Loucy (cell line): ENCODE data around the gene MFAP3L.

Experiments
- H2AFZ ChIP-seq: fragments of 200-600 bp; sonication (generic); 2 replicates; pipeline ENCODE4 v1.6.0; 2016; ENCODE audit warnings: antibody characterized with exemption, mild to moderate bottlenecking, low read length, moderate library complexity
- H3F3A ChIP-seq: fragments of 200-600 bp; 2 replicates; pipeline ENCODE4 v1.6.0; 2016; ENCODE audit warnings: antibody characterized with exemption, low read depth, mild to moderate bottlenecking
- H3K27me3 ChIP-seq: fragments of 200-600 bp; sonication (generic); 2 replicates; pipeline ENCODE4 v1.6.1; 2014; ENCODE audit warnings: low read length, mild to moderate bottlenecking; ENCODE audit not compliant: insufficient read depth, poor library complexity, severe bottlenecking
- H3K36me3 ChIP-seq: fragments of 200-600 bp; sonication (generic); 2 replicates; pipeline ENCODE4 v1.6.1; 2016; ENCODE audit warnings: low read length; ENCODE audit not compliant: insufficient read depth
- H3K4me1 ChIP-seq: fragments of 200-600 bp; sonication (generic); 2 replicates; pipeline ENCODE4 v1.5.1; 2014; ENCODE audit warnings: low read length, mild to moderate bottlenecking; ENCODE audit not compliant: insufficient read depth, poor library complexity, severe bottlenecking
- H3K4me2 ChIP-seq: fragments of 200-600 bp; sonication (generic); 2 replicates; pipeline ENCODE4 v1.6.0; 2014; ENCODE audit warnings: antibody characterized with exemption, low read length, low read depth, mild to moderate bottlenecking; ENCODE audit not compliant: poor library complexity, severe bottlenecking
- H3K4me3 ChIP-seq: fragments of 200-600 bp; sonication (generic); 2 replicates; pipeline ENCODE4 v1.5.1; 2014; ENCODE audit warnings: low read length, mild to moderate bottlenecking, mixed read lengths; ENCODE audit not compliant: poor library complexity, severe bottlenecking
- H3K79me2 ChIP-seq: fragments of 200-600 bp; sonication (generic); 2 replicates; pipeline ENCODE4 v1.6.1; 2014; ENCODE audit warnings: low read length; ENCODE audit not compliant: insufficient read depth
- H3K9ac ChIP-seq: fragments of 200-600 bp; sonication (generic); 2 replicates; pipeline ENCODE4 v1.6.0; 2014; ENCODE audit warnings: mild to moderate bottlenecking, low read depth, low read length, moderate library complexity; ENCODE audit not compliant: poor library complexity, severe bottlenecking
- H3K9me2 ChIP-seq: fragments of 200-600 bp; sonication (generic); replicated peaks from 2 replicates; pipeline ENCODE4 v1.6.1; 2016; ENCODE audit warnings: low read depth, low read length, mixed read lengths
- H3K9me3 ChIP-seq: fragments of 200-600 bp; sonication (generic); 2 replicates; pipeline ENCODE4 v1.6.1; 2014; ENCODE audit warnings: mild to moderate bottlenecking, antibody characterized with exemption, low read length, low read depth; ENCODE audit not compliant: insufficient read depth
- H4K20me1 ChIP-seq: fragments of 200-600 bp; sonication (generic); 2 replicates; pipeline ENCODE4 v1.6.0; 2014; ENCODE audit warnings: antibody characterized with exemption, low read length, mild to moderate bottlenecking; ENCODE audit not compliant: insufficient read depth, poor library complexity, severe bottlenecking
- EZH2phosphoT487 ChIP-seq: fragments of 200-600 bp; IDR thresholded peaks from 2 replicates; pipeline ENCODE4 v1.6.1; 2018; ENCODE audit warnings: antibody characterized with exemption, mild to moderate bottlenecking, moderate library complexity, borderline replicate concordance
- TF ChIP-seq, protein P1 (sequence below): fragments of 200-600 bp; sonication (generic); conservative IDR thresholded peaks from 2 replicates; pipeline ENCODE4 v1.5.1; 2014; ENCODE audit warnings: mild to moderate bottlenecking, antibody characterized with exemption, low read length

Gene MFAP3L

DNA sequence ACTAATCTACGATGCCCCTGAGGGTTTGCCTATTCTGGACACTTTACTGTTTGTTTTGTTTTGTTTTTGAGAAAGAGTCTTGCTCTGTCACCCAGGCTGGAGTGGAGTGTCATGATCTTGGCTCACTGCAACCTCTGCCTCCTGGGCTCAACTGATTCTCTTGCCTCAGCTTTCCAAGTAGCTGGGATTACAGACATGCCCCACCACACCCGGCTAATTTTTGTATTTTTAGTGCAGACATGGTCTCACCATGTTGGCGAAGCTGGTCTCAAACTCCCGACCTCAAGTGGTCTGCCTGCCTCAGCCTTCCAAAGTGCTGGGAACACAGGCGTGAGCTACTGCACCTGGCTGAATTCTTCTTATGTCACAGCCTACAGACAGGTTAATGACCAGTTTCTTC lies 70.7 kb downstream of the MFAP3L start:
- no peaks in the 10 kb centered on the region for H3K4me1 ChIP-seq
- no peak overlapping the region for H2AFZ ChIP-seq
- H3K79me2 ChIP-seq, result no peaks in the 10 kb centered on the region
- no peaks in the 10 kb centered on the region for H3F3A ChIP-seq
- no peaks in the 10 kb centered on the region for H3K9me3 ChIP-seq
- H4K20me1 ChIP-seq, result no peaks in the 10 kb centered on the region
- H3K4me3 ChIP-seq, result no peak overlapping the region
- no peaks in the 10 kb centered on the region for H3K36me3 ChIP-seq
- H3K9ac ChIP-seq, result no peak overlapping the region
- H3K27me3 ChIP-seq, result no peaks in the 10 kb centered on the region
- TF ChIP-seq EZH2phosphoT487, result no peak
- TF ChIP-seq, protein P1, sequence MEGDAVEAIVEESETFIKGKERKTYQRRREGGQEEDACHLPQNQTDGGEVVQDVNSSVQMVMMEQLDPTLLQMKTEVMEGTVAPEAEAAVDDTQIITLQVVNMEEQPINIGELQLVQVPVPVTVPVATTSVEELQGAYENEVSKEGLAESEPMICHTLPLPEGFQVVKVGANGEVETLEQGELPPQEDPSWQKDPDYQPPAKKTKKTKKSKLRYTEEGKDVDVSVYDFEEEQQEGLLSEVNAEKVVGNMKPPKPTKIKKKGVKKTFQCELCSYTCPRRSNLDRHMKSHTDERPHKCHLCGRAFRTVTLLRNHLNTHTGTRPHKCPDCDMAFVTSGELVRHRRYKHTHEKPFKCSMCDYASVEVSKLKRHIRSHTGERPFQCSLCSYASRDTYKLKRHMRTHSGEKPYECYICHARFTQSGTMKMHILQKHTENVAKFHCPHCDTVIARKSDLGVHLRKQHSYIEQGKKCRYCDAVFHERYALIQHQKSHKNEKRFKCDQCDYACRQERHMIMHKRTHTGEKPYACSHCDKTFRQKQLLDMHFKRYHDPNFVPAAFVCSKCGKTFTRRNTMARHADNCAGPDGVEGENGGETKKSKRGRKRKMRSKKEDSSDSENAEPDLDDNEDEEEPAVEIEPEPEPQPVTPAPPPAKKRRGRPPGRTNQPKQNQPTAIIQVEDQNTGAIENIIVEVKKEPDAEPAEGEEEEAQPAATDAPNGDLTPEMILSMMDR, result no peak
- H3K9me2 ChIP-seq, result no peaks in the 10 kb centered on the region
- no peak overlapping the region for H3K4me2 ChIP-seq

DNA sequence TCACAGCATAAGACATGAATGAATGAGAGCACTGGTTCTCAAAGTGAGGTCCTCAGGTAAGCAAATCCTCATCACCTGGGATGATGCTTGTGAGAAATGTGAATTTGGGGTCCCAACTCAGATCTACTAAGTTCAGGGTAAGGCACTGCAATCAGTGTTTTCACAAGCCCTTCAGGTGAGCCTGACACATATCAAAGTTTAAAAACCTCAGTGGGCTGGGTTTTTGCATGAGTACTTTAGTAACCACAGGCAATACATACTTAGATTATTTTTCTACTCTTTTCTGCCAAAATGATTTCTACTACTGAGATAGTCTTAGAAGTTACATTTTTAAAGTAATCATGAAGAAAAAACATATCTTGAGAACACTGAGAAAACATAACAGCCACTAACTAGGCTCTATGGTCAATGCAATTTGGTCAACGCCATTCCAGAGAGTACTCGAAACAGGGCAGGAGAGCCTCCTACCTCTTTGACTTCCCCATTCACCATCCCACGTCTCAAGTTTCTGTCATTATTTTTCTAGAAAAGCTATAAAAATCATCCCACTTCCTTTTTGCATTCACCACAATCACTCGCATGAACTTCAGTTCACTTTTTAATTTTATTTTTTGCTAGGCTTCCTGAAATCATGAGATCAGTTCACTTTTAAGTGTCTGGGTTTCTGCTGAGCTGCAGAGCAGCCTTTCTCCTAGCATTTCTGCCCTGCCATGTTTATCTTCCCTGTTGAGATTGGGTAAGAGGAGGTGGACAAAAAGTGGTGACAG lies 73.8 kb downstream of the MFAP3L start:
- no peaks in the 10 kb centered on the region for H3K27me3 ChIP-seq
- H3K9me3 ChIP-seq, result no peaks in the 10 kb centered on the region
- TF ChIP-seq, protein P1, result no peak
- TF ChIP-seq EZH2phosphoT487, result no peak
- no peaks in the 10 kb centered on the region for H3K36me3 ChIP-seq
- no peak overlapping the region for H3K4me2 ChIP-seq
- no peaks in the 10 kb centered on the region for H3K79me2 ChIP-seq
- no peaks in the 10 kb centered on the region for H4K20me1 ChIP-seq
- no peak overlapping the region for H3K9ac ChIP-seq
- H3K4me1 ChIP-seq, result no peaks in the 10 kb centered on the region
- no peaks in the 10 kb centered on the region for H3K9me2 ChIP-seq
- H3F3A ChIP-seq, result no peaks in the 10 kb centered on the region
- H2AFZ ChIP-seq, result no peak overlapping the region
- H3K4me3 ChIP-seq, result no peak overlapping the region

DNA sequence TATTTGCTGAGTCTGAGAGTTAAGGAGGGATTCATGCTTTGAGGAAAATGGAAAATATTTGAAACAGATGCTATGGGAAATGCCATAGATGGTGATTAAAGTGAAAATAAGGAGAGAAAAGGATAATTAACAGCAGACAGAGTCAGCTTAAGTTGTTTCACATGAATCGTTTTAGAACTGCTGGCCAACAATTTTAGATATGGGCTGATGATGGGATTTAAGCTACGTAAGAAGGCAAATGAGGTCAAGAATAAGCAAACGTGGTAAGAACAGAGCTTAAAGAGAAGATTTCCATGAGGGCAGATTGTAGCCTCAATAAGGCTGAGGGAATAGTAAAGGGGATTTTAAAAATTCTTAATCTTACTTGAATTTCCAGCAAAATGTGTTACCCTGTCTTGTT lies 77.9 kb downstream of the MFAP3L start:
- Histone ChIP-seq H3K9me2 (no peaks in the 10 kb centered on the region), H3K9ac (no peak overlapping the region), H3K79me2 (no peaks in the 10 kb centered on the region), H3K4me2 (no peak overlapping the region), H2AFZ (no peak overlapping the region), H3K27me3 (no peaks in the 10 kb centered on the region), H4K20me1 (no peaks in the 10 kb centered on the region), H3K4me3 (no peak overlapping the region), H3K36me3 (no peaks in the 10 kb centered on the region), H3F3A (no peaks in the 10 kb centered on the region), H3K4me1 (no peaks in the 10 kb centered on the region), H3K9me3 (no peaks in the 10 kb centered on the region)
- TF ChIP-seq EZH2phosphoT487, result no peak
- TF ChIP-seq, protein P1, result no peak
